ENCODE measurements around the gene CCSER1. TPM values are rescaled to one million over a fixed set of nuclear protein-coding genes. Genes with fewer than 3 reads are reported as not detected.

CCSER1 gene
- total RNA-seq, 1 donor from 2014 or later: 20.1 TPM

DNA sequence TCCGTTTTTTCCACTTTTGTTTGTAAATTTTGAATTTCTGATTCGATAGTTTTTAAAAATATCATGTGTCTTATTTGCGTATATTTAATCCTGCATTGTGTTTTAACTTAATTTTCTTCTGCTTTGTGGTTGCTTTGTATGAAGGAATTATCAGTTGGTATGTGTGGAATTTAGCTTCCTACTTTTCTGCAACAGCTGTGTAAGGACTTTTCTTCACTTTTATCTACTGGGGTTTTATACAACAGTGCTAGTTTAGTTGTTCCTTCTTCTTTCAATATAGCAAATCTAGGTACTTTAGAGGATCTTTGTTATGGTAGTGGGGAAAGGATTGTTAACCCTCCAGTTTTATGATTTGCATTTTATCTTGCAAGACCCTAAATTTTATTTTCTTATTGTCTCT, 410.3 kb downstream of the CCSER1 start:
- ATAC-seq (ENCODE audit: low read depth): no peak
- TF ChIP-seq, protein P1, sequence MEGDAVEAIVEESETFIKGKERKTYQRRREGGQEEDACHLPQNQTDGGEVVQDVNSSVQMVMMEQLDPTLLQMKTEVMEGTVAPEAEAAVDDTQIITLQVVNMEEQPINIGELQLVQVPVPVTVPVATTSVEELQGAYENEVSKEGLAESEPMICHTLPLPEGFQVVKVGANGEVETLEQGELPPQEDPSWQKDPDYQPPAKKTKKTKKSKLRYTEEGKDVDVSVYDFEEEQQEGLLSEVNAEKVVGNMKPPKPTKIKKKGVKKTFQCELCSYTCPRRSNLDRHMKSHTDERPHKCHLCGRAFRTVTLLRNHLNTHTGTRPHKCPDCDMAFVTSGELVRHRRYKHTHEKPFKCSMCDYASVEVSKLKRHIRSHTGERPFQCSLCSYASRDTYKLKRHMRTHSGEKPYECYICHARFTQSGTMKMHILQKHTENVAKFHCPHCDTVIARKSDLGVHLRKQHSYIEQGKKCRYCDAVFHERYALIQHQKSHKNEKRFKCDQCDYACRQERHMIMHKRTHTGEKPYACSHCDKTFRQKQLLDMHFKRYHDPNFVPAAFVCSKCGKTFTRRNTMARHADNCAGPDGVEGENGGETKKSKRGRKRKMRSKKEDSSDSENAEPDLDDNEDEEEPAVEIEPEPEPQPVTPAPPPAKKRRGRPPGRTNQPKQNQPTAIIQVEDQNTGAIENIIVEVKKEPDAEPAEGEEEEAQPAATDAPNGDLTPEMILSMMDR (IDR thresholded peaks at IDR 0.05): no peak
- intact Hi-C loops (cut with micrococcal nuclease): no loop called here
- Mint-ChIP-seq H3K4me1 (no peaks in the 10 kb centered on the region), H3K9me3 (no peaks in the 10 kb centered on the region), H3K4me3 (no peak overlapping the region), H3K27me3 (no peaks in the 10 kb centered on the region), H3K36me3 (ENCODE audit: low read depth) (no peaks in the 10 kb centered on the region), H3K27ac (no peak overlapping the region)
- ChIA-PET CTCF (no interaction called here), POLR2A (no interaction called here)
- no peak for DNase-seq

DNA sequence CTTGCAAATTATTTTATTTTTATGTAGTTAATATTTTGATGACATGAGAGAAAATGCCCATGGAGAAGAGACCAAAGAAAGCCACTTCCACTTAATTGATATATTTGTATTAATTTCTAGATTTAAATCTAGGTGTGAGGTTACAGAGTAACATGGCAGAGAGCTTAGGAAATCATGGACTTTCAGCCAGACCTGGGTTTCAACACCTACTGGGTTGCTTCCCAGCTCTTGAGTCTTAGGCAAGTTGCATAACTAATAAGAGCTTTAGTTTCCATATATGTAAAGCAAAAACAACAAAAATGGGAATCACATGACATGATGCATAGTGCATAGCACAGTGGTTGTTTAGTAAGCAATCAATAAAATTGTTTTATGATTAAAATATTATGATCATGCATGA, 413.3 kb downstream of the CCSER1 start:
- Mint-ChIP-seq H3K27ac (no peak overlapping the region), H3K4me3 (no peak overlapping the region), H3K27me3 (no peaks in the 10 kb centered on the region), H3K36me3 (ENCODE audit: low read depth) (no peaks in the 10 kb centered on the region), H3K4me1 (no peaks in the 10 kb centered on the region), H3K9me3 (no peaks in the 10 kb centered on the region)
- DNase-seq: no peak
- TF ChIP-seq, protein P1 (IDR thresholded peaks at IDR 0.05): no peak
- ATAC-seq (ENCODE audit: low read depth): no peak
- POLR2A ChIA-PET: no interaction called here
- intact Hi-C loops (cut with micrococcal nuclease): no loop called here
- CTCF ChIA-PET: no interaction called here

DNA sequence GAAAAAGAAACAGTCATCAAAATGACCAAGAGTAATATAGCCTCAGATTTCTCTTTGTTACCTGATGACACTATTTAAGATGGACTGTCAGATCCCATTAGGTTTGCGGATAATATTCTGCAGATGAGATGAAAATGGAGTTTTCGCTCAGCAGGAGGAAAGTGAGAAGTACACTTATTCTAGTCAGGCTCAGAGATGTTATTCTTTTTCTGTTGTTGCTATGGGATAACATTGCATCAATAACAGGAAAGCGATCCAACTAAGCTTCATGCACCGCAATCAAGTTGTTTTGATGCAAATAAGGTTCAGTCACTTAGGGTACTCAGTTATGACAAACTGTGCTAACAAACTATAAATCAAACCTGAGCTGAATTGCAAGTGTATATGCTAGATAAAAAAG, 415.0 kb downstream of the CCSER1 start:
- TF ChIP-seq, protein P1 (IDR thresholded peaks at IDR 0.05): no peak
- POLR2A ChIA-PET: no interaction called here
- no peak overlapping the region for H3K4me3 Mint-ChIP-seq
- DNase-seq: no peak
- intact Hi-C loops (cut with micrococcal nuclease): no loop called here
- H3K4me1 Mint-ChIP-seq: peaks cover 8% of the 10 kb centered on the region
- H3K27ac Mint-ChIP-seq: no peak overlapping the region
- ATAC-seq (ENCODE audit: low read depth): no peak
- H3K36me3 Mint-ChIP-seq (ENCODE audit: low read depth): no peaks in the 10 kb centered on the region
- CTCF ChIA-PET: no interaction called here
- H3K27me3 Mint-ChIP-seq: no peaks in the 10 kb centered on the region
- no peaks in the 10 kb centered on the region for H3K9me3 Mint-ChIP-seq

DNA sequence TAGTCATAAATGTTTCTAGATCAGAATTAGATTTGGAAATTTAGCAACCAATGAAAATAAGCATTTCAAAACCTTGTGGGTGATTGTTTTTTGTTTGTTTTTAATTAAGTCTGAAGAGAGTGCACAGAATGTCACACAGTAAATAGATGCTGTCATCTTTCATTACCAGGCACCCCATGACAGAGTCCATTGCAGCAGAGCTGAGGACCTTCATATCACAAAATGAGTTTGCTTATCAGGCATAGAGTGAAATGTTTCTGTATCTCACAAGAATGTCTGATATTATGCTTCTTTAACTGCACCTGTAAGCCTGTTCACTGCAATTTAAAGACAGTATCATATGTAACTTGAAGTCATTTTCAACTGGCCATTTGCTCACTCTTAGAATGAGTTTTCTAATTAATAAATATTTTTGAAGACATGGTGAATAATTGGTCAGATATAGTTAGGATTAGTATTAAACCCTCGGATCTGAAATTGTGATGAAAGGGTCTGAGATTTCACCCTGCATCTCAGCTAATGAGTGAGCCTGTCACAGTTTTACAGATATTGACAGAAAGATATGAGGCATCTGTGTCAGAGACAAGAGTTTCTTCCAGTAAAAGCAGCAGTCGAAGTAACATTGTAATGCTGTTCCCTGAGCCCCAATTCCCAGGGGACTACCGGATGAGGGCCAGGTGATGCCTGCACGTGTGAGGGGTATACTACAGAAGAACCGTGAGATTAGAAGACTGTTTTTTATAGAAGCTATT, 416.4 kb downstream of the CCSER1 start:
- ChIA-PET CTCF (no interaction called here), POLR2A (no interaction called here)
- Mint-ChIP-seq H3K27ac (no peak overlapping the region), H3K4me1 (peaks cover 10% of the 10 kb centered on the region), H3K27me3 (no peaks in the 10 kb centered on the region), H3K36me3 (ENCODE audit: low read depth) (no peaks in the 10 kb centered on the region), H3K9me3 (no peaks in the 10 kb centered on the region), H3K4me3 (no peak overlapping the region)
- DNase-seq (no peak), ATAC-seq (ENCODE audit: low read depth) (no peak)
- TF ChIP-seq, protein P1 (IDR thresholded peaks at IDR 0.05): no peak
- intact Hi-C loops (cut with micrococcal nuclease): no loop called here

DNA sequence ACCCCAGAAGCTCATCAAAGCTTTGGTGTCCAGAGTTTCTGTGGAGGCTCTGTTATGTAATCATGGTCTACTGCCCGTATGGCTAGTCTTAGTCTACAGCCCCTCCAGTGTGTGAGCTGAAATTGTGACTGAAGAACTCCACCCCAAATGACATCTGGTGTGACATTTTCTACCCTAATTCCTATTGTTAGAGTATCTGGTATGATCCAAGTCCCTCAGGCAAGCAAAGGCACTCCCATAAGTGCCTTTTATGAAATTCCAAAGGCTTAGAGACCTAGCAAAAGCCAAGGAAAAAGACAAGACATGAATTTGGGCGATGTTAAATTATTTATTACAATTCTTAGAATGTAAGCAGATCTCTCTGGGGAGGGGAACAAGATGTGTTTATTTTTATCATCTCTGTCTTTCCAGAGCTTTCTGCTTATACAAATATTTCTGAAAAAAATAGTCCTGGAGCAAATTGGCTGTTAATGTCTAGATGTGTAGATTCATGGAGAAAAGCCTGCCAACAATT, 417.4 kb downstream of the CCSER1 start:
- ChIA-PET POLR2A (no interaction called here), CTCF (no interaction called here)

More for the DNA sequence above, 417.4 kb downstream of the CCSER1 start:
- TF ChIP-seq, protein P1 (IDR thresholded peaks at IDR 0.05): no peak
- ATAC-seq (ENCODE audit: low read depth): no peak
- intact Hi-C loops (cut with micrococcal nuclease): no loop called here
- Mint-ChIP-seq H3K27ac (no peak overlapping the region), H3K9me3 (no peaks in the 10 kb centered on the region), H3K4me3 (no peak overlapping the region), H3K27me3 (no peaks in the 10 kb centered on the region), H3K4me1 (peaks cover 10% of the 10 kb centered on the region), H3K36me3 (ENCODE audit: low read depth) (no peaks in the 10 kb centered on the region)
- DNase-seq: no peak
